OCI-LY7 (cell line): ENCODE results near the gene PLCB1.

Source experiments
- EZH2phosphoT487 ChIP-seq: fragments of 200-600 bp; sonication (generic); IDR thresholded peaks from 2 replicates; pipeline ENCODE4 v1.6.1; 2018; ENCODE audit warnings: low read depth, borderline replicate concordance, mild to moderate bottlenecking, mixed run types, antibody characterized with exemption, low read length, moderate library complexity, mixed read lengths
- TF ChIP-seq, protein P1 (sequence below): fragments of 200-600 bp; sonication (generic); conservative IDR thresholded peaks from 2 replicates; pipeline ENCODE4 v1.5.1; 2014; ENCODE audit warnings: mild to moderate bottlenecking, antibody characterized with exemption, low read length, moderate library complexity, mixed read lengths

DNA sequence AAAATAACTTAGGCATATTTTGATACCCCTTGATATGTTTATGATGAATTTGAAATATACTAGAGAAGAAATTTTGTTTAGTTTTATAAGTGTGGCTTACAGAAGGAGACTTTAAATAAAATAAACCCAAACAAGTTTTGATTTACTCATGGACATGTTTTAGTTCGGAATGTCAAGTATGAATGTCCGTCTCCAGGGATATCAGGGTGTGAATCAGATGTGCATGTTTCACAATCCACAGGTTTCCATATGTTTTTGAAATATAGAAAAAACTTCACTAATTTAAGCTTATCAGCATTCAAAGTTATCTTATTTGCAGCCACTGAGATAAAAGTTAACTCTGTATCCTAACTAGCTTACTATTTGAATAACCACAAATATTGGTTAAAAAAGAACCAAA, 51.5 kb downstream of the PLCB1 start:
- TF ChIP-seq, protein P1, sequence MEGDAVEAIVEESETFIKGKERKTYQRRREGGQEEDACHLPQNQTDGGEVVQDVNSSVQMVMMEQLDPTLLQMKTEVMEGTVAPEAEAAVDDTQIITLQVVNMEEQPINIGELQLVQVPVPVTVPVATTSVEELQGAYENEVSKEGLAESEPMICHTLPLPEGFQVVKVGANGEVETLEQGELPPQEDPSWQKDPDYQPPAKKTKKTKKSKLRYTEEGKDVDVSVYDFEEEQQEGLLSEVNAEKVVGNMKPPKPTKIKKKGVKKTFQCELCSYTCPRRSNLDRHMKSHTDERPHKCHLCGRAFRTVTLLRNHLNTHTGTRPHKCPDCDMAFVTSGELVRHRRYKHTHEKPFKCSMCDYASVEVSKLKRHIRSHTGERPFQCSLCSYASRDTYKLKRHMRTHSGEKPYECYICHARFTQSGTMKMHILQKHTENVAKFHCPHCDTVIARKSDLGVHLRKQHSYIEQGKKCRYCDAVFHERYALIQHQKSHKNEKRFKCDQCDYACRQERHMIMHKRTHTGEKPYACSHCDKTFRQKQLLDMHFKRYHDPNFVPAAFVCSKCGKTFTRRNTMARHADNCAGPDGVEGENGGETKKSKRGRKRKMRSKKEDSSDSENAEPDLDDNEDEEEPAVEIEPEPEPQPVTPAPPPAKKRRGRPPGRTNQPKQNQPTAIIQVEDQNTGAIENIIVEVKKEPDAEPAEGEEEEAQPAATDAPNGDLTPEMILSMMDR = no peak
- no peak for TF ChIP-seq EZH2phosphoT487
